GM18519 (cell line): Measurements from ENCODE around the gene DGKE.

Experiments
- ATAC-seq: cut with Tn5 transposase; IDR thresholded peaks from one replicate; pipeline ENCODE4 v1.9.1; 2021; ENCODE audit warnings: mild to moderate bottlenecking, moderate library complexity; ENCODE audit not compliant: unreplicated experiment, low FRiP score

DGKE gene

DNA sequence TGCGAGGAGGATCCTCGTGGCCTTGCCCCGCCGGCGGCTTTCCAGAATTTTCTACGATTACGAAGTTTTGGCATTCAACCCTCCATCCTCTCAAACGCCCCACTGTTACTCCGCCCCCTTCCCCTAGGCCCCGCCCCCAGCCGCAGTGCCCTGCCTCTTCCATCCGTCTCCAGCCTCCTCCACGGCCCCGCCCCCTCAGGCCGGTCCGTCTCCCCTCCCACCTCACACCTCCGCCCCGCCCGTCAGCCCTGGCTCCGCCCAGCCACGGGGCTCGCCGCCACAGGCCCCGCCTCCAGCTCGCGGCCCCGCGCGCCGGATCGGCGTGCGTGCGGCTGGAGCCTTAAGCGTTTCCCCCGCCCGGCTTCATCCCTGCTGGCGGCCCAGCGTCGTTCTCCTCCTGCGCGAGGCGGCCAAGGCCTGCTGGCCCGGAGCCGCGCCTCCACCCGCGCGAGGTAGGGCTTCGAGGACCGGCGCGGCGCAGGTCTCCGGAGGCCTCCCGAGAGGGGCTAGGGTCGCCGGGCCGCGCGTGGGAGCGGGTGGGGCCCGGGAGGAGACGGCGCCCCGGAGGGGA is at the start of gene DGKE, which contains the start of gene C17orf67:
TSS of gene DGKE (plus strand) at position 343 of the 571 bp plus-strand sequence. CDS start 645 bp downstream, outside the sequence.
TSS of gene C17orf67 (minus strand) at position 112 of the 571 bp plus-strand sequence. CDS start 18,110 bp downstream, outside the sequence.
- ATAC-seq = peak; percentile 46

DNA sequence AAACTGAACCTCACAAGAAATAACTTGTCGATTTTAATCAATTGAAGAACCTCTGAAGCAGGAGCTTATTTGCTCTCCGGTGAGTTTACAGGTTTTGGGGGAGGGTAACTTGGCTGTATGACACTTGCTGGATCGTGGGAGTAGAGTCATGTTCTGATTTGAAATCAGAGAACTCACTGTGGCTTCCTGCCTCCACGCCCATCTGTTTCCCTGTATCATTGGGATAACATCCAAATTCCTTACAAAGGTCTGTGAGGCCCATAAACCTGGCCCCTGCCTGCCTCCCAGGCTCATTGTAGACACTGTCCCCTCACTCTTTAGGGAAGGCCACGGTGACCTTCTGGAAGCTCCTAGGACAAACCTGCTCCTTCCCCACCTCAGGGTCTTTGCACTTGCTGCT is 48.5 kb upstream of the DGKE start:
- no peak for ATAC-seq

DNA sequence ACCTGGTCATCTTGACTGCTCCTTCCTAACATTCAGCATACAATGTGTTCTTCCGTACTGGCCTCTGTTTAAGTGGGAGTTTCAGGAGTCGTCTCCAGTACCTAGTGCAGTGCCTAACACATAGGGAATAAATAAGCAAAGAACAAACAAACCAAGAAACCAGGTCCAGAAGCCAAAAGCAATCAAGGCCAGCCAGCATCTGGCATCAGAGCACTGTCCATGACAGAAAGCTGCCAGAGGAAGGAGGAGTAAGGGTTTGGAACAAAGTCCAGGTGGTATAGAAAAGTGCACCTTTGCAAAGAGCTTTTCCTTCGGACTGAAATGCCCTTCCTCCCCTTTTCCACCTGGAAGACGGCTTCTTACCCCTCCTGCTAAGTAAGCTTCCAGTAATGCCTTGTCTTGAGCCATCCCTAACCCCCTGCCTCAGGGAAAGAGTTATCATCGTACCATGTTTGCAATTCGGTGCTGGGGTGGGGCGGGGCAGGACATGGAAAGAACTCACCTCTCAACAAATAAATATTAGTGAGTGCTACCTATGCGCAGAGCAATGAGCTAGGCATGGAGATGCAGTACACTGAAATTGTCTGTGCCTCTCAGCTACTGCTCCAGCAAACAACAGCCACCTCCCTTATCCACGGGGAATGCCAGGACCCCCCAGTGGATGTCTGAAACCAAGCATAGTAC is 47.8 kb upstream of the DGKE start:
- no peak for ATAC-seq

DNA sequence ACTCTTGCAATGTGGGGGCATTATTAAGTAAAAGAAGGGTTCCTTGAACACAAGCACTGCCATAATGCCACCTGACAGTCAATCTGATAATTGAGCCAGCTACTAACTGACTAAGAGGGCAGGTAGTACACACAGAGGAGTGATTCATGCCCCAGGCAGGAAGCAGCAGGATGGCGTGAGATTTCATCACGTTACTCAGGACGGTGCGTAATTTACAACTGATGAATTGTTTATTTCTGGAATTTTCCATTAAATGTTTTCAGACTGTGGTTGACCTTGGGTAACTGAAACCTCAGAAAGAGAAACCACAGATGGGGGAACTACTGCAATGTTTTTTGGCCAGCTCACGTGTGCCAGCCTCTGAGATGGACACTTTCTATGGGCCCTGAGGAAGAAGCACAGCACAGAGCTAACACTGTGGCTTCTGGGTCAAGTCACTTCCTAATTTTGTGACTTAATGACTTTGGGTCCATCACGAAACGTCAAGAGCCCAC is 46.9 kb upstream of the DGKE start:
- peak; percentile 83 for ATAC-seq

DNA sequence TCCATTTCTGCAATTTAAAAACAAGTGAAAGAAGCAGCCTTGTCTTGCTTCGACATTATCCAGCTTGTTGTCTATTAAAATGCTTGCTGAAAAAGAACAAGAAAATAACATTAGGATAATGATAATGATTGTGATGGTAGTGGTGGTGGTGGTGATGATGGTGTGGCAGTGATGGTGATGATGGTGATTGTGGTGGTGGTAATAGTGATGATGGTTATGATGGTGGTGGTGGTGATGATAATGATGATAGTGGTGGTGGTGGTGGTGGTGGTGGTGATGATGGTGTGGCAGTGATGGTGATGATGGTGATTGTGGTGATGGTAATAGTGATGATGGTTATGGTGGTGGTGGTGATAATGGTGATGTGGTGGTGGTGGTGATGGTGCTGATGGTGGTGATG is 41.7 kb upstream of the DGKE start:
- ATAC-seq = no peak

DNA sequence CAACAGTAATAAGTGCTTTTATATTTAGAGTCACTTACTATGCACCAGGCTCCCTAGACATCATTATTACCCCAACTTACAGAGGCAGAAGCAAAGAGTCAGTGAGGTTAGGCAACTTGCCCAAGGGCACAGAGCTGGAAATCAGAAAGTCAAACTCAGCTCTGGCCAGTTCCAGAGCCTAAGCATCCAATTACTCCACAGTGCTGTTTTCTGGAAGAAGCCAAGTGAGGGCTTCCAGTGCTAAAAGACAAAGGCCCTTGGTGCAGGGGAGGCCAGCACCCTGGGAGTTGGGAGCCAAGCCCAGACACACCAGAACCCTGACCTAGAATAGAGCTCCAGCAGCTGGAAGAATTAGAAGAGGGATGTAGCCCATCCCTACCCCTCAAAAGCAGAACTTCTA is 40.4 kb upstream of the DGKE start:
- ATAC-seq = no peak

DNA sequence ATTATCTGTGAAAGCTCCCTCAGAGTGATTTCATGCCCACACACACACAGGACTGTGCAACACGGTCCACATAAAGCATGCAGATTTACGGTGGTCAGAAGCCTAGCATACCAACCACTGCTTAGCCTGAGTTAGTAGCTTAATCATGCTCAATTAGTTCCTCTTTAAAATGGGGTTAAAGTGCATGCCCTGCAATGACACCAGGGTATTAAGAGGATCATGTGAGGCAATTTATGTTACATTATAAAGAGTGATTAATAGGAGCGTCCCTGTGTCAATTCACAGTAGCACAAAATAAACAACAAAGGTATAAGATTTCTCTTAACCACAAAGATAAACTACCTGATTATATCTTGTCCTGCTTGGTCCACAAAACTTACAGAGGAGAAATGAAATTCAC is 40.0 kb upstream of the DGKE start:
- no peak for ATAC-seq

DNA sequence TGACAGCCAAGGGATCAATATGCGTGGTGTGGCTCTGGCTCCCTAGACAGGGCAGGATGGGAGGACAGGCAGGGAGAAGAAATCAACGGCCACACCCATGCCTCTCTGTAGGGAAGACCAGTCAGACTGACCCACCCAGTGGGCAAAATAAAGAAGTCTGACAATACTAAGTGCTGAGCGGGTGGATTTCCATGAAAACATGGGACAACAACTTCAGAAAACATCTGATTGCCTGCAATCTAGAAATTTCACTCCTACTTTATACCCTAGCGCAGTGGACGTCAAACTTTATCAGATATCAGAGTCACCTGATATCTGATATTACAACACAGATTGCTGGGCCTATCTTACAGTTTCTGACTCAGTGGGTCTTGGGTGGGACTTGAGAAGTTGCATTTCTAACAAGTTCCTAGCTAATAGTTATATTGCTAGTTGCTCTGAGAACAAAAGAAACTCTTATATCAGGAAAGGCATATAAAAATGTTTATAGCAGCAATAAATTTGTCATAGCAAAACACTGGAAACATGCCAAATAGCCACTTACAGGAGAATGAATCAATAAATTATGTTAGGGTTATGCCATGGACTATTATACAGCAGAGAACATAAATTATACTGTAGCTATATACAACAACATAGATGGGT is 38.6 kb upstream of the DGKE start:
- no peak for ATAC-seq

DNA sequence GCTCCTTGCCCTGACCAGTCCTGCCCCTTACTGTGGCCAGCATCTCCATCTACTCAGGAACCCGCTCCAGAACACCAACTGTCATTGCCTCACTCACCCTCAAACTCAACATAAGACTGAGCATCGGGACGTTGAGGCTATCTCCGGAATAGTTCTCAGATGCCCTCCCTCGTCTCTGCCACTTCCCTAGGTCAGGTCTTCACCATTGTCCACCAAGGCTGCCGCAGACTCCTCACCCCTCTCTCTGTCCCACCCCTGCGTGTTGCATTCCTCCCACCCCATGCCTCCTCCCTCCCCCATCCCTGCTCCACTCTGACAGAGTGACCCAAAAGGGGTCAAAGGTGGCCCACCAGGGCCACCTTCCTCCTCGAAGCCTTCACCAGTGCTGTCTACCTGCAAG is 37.4 kb upstream of the DGKE start:
- ATAC-seq = no peak

DNA sequence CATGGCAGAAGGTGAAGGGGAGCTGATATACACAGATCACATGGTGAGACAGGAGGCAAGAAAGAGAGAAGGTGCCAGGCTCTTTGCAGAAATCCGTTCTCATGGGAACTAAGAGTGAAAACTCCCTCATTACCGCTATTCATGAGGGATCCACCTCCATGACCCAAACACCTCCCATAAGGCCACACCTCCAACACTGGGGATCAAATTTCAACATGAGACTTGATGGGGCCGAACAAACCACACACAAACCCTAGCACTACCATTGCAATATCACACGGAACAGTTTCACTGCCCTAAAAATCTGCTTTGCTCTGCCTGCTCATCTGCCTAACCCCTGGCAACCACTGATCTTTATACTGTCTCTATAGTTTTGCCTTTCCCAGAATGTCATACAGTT is 35.0 kb upstream of the DGKE start:
- ATAC-seq = no peak

DNA sequence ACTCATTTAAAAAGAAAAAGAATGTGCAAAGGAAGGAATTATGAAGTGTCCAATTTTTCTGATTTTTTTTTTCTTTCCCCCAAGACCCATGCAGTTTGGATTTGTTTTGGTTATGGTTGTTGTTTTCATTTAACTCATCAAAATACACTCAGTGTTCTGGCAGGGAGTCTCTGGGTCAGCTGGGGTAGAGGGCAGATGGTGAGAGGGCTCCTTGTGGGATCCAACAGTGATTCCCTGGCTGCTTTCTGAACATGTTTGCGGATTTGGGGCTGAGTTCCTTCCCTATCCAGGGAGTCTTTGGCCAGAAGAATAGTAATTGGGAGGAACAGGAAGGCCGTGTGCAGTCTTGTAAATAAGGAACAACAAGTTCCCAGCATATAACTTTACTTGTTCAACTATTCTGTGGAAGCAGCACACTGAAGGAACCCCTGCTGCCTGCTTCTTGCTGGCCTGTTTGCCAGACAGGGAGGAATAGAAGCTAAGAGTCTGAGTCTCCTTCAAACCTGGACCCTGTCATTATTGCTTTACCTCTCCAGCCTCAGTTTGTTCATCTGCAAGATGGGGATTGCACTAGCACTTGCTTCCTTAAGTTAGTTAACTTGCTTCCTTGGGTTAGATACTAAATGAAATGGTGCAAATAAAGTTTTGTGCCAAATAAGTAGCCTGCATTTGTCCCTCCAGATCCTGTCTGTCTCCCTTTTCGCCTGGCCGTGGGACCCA is 32.3 kb upstream of the DGKE start:
- ATAC-seq = no peak

DNA sequence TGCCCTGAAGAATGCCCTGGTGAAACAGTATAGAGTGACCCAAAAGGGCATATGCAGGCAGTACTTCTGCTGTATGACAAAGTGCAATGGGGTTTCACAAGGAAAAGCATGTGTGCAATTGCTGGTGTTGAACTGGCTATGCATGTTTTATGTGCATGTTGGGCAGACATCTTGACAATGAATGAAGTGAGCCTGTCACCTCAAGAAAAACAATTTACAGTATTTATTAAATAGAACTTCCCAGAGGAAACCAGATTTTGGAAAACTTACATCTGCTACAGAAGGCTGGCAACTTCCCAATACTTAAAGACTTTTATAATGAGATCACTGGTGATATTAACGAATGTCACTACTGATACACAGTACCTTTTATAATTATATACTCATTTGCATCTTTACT is 30.9 kb upstream of the DGKE start:
- no peak for ATAC-seq

DNA sequence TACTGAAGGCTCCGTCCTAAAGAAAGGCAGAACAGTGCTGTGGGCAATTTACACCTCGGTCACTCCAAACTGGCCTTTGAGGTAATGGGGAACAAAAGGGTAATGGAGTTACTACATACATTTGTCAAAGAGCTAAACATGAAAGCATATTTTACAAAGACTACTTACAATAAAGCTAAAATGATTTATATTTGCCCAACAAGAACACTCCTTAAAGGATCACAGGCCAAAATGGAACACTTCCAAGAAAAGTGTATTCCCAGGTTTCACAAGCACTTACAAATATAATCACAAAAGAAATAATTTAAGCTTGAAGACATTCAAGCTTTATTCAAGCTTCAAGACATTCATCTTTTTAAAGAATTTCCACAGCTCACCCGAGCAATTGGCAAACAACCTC is 29.5 kb upstream of the DGKE start:
- no peak for ATAC-seq

DNA sequence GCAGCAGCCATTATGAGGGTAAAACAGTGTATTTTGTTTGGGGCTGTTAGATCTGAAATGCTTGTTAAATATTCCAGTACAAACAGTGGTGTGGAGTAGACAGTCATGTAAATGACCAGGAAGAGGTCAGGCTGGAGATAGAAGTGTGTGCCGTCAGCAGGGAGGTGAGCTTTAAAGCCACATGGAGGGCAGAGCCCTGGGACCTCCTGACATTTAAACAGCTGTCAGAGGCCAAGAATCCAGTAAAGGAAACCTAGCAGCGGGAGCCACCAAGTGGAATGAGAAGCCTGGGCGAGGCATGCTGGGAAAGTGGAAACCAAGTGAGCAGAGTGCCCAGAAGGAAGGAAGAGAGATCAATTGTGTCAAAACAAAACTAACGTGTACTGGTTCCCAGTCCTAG is 27.0 kb upstream of the DGKE start:
- no peak for ATAC-seq

DNA sequence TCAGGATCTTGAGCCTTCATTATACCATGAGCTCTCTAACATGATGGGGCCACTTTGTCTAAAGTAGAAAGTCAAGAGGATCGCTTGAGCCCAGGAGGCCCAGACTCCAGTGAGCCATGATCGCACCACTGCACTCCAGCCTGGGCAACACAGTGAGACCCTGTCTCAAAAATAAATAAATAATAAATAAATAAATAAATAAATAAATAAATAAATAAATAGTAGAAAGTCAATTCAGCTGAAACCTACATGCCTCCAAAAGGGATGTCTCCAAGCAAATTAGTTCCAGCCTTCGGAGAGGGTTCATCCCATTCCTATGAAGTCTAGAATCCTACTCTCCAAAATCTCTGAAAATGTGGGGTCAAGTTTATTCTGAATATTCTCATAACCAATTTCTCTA is 26.2 kb upstream of the DGKE start:
- ATAC-seq = no peak

DNA sequence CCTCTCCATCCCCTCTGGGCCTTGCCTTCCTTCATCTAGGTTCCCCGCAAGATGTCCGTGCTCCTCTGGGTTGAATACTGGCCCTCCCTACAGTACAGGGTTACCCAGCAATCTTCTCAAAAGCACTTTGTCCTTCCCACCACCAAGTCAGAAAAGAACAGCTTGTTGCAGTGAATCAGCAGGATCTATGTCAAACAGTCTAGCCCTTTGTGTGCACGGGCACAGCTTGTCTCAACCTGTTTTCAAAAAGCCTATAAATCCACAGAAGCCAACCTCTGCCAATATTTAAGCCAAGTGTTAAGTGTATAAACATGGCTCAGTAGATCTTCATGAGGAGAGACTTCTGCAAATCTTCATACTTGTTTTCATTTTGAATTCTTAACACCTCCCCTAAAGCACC is 25.4 kb upstream of the DGKE start:
- ATAC-seq = no peak

DNA sequence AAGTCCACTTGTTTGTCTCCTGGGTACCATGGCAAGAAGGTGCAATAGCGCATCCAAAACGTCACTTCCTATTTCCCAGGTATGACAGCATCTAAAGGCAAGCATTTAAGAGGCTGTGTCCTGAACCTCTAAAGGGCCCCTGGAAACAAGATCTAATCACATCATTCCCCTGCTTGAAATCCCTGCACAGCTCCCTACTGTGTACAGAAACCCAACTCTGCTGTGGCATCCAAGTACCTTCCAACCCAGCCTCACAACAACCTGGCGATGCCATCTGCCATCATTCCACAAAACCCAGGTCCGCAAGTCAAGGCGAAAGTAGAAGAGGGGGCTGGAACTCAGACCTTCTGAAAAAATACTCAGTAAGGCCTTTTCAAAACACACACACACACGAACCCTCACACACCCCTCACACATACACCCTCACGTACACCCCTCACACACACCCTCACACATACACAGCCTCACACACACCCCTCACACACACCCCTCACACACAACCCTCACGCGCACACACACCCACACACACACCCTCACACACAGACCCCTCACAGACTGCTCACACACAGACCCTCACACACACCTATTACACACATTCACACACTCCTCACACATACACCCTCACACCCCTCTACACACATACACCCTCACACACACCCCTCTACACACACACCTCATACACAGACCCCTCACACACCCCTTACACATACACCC is 24.7 kb upstream of the DGKE start:
- ATAC-seq = no peak

DNA sequence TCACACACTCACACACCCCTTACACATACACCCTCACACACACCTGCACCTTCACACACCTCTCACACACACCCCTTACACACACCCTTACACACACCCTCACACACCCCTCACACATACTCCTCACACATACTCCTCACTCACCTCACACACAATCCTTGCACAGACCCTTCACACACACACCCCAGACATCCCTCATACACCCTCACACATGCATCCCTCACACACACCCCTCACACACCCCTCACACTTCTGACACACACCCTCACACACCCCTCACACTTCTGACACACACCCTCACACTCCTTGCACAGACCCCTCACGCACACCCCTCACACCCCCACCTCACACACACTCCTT is 24.2 kb upstream of the DGKE start:
- no peak for ATAC-seq

DNA sequence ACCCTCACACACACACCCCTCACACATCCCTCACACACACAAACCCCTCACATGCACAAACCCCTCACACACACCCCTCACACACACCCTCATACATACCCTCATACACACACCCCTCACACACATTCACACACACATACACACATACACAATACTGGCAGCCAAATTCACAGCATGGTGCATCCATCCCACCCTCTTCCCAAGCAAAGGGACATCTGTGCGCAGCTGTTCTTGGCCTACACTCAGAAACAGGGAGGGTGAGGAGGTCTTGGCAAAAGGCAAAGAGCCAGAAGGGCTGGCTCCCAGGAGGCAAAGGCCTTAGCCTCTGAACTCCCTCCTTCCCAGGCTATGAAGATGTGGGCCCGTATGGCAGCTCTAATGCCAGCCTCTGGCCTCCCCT is 23.6 kb upstream of the DGKE start:
- no peak for ATAC-seq

DNA sequence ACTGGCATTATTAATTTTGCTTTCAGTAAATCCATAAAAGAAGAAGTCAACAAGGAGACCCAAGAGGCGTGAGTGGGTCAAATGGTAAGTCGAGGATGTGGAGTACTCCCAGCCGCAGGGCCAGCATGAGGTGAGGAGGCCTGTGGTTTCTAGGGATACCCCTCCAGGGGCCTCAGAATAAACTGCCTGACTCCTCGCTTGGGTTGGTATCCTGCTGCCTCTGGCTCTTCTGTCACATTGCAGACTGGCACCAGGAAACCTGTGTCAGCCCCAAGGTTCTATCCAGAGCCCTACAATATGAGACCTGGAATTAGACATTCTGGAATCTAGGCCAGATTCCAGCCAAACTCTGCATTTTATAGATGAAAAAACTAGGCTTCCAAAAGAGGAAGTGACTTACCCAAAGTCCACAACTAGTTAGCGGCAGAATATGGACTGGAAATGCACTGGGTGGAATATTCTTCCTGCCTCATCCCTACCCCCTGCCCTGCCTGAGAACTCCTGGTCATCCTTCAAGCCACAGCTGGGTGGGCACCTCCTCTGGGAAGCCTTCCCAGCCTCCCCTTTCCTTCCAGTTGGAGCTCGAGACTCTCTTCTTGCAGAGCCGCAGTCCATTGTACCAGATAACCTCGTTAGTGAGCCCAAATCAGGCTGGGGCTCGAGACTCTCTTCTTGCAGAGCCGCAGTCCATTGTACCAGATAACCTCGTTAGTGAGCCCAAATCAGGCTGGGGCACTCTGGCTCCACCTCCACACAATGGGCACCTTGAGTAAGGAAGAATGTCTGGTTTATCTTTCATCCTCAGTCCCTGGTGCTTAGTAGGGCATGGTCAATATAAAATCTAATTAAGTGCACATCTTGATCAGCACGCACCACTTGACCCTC is 22.8 kb upstream of the DGKE start:
- ATAC-seq = no peak
